Measurements from ENCODE around the gene LEMD3. TPM values are rescaled to one million over a fixed set of nuclear protein-coding genes. Genes with fewer than 3 reads are reported as not detected.
A peak's percentile ranks its signal among the peaks of the same experiment; 100 is the strongest.

LEMD3 gene
- polyA plus RNA-seq, 1 donor from 2014 or later = 41.0 TPM

GRCh38 chr12:65126482-65126881 is 42.9 kb upstream of the LEMD3 start:
- Histone ChIP-seq H4K20me1 (ENCODE audit: insufficient read depth) (no peaks in the 10 kb centered on the region), H3K36me3 (ENCODE audit: insufficient read depth, low read length) (no peaks in the 10 kb centered on the region), H3K9me3 (ENCODE audit: low read length) (no peaks in the 10 kb centered on the region), H2AFZ (ENCODE audit: low read depth, low read length) (no peak overlapping the region), H3K79me2 (replicated peaks; ENCODE audit: insufficient read depth, low read length) (no peaks in the 10 kb centered on the region), H3K27me3 (ENCODE audit: insufficient read depth, low read depth, low read length) (peaks cover 13% of the 10 kb centered on the region), H3F3A (ENCODE audit: insufficient read depth, low read length, poor library complexity, severe bottlenecking) (peaks cover 2% of the 10 kb centered on the region), H3K27ac (ENCODE audit: low read length) (peak overlapping the region; percentile 51), H3K4me3 (ENCODE audit: low read length) (peak overlapping the region; percentile 27), H3K9me2 (ENCODE audit: insufficient read depth, low read length) (no peaks in the 10 kb centered on the region), H3K4me2 (ENCODE audit: low read length) (peak overlapping the region; percentile 22), H3K9ac (ENCODE audit: low read length) (no peak overlapping the region)
- peak; percentile 92 for TF ChIP-seq POLR2AphosphoS5 (IDR thresholded peaks at IDR 0.05)
- peak; percentile 94 for TF ChIP-seq EP300 (conservative IDR thresholded peaks at IDR 0.05; ENCODE audit: poor library complexity, severe bottlenecking)
- TF ChIP-seq RAD21 (conservative IDR thresholded peaks at IDR 0.05) = no peak
- no peak for TF ChIP-seq EZH2 (IDR thresholded peaks at IDR 0.05; ENCODE audit: borderline replicate concordance, insufficient read depth, low read length, poor library complexity, severe bottlenecking)
- no peak for TF ChIP-seq TAF1 (IDR thresholded peaks at IDR 0.05; ENCODE audit: low read depth)
- TF ChIP-seq SMC3 (conservative IDR thresholded peaks at IDR 0.05; ENCODE audit: poor library complexity) = no peak
- TF ChIP-seq, protein P1, sequence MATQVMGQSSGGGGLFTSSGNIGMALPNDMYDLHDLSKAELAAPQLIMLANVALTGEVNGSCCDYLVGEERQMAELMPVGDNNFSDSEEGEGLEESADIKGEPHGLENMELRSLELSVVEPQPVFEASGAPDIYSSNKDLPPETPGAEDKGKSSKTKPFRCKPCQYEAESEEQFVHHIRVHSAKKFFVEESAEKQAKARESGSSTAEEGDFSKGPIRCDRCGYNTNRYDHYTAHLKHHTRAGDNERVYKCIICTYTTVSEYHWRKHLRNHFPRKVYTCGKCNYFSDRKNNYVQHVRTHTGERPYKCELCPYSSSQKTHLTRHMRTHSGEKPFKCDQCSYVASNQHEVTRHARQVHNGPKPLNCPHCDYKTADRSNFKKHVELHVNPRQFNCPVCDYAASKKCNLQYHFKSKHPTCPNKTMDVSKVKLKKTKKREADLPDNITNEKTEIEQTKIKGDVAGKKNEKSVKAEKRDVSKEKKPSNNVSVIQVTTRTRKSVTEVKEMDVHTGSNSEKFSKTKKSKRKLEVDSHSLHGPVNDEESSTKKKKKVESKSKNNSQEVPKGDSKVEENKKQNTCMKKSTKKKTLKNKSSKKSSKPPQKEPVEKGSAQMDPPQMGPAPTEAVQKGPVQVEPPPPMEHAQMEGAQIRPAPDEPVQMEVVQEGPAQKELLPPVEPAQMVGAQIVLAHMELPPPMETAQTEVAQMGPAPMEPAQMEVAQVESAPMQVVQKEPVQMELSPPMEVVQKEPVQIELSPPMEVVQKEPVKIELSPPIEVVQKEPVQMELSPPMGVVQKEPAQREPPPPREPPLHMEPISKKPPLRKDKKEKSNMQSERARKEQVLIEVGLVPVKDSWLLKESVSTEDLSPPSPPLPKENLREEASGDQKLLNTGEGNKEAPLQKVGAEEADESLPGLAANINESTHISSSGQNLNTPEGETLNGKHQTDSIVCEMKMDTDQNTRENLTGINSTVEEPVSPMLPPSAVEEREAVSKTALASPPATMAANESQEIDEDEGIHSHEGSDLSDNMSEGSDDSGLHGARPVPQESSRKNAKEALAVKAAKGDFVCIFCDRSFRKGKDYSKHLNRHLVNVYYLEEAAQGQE (IDR thresholded peaks at IDR 0.05; ENCODE audit: borderline replicate concordance) = peak; percentile 65
- TF ChIP-seq, protein P2, sequence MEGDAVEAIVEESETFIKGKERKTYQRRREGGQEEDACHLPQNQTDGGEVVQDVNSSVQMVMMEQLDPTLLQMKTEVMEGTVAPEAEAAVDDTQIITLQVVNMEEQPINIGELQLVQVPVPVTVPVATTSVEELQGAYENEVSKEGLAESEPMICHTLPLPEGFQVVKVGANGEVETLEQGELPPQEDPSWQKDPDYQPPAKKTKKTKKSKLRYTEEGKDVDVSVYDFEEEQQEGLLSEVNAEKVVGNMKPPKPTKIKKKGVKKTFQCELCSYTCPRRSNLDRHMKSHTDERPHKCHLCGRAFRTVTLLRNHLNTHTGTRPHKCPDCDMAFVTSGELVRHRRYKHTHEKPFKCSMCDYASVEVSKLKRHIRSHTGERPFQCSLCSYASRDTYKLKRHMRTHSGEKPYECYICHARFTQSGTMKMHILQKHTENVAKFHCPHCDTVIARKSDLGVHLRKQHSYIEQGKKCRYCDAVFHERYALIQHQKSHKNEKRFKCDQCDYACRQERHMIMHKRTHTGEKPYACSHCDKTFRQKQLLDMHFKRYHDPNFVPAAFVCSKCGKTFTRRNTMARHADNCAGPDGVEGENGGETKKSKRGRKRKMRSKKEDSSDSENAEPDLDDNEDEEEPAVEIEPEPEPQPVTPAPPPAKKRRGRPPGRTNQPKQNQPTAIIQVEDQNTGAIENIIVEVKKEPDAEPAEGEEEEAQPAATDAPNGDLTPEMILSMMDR (IDR thresholded peaks at IDR 0.05; ENCODE audit: poor library complexity, severe bottlenecking) = no peak

GRCh38 chr12:65133879-65134278 is 35.5 kb upstream of the LEMD3 start:
- Histone ChIP-seq H2AFZ (ENCODE audit: low read depth, low read length) (no peak overlapping the region), H3K4me3 (ENCODE audit: low read length) (no peak overlapping the region), H3K36me3 (ENCODE audit: insufficient read depth, low read length) (no peaks in the 10 kb centered on the region), H3K9me3 (ENCODE audit: low read length) (no peaks in the 10 kb centered on the region), H3K27ac (ENCODE audit: low read length) (no peak overlapping the region), H4K20me1 (ENCODE audit: insufficient read depth) (no peaks in the 10 kb centered on the region), H3F3A (ENCODE audit: insufficient read depth, low read length, poor library complexity, severe bottlenecking) (no peaks in the 10 kb centered on the region), H3K27me3 (ENCODE audit: insufficient read depth, low read depth, low read length) (no peaks in the 10 kb centered on the region), H3K9ac (ENCODE audit: low read length) (no peak overlapping the region), H3K9me2 (ENCODE audit: insufficient read depth, low read length) (no peaks in the 10 kb centered on the region), H3K79me2 (replicated peaks; ENCODE audit: insufficient read depth, low read length) (no peaks in the 10 kb centered on the region), H3K4me2 (ENCODE audit: low read length) (no peak overlapping the region)
- TF ChIP-seq, protein P2 (IDR thresholded peaks at IDR 0.05; ENCODE audit: poor library complexity, severe bottlenecking) = no peak
- no peak for TF ChIP-seq EZH2 (IDR thresholded peaks at IDR 0.05; ENCODE audit: borderline replicate concordance, insufficient read depth, low read length, poor library complexity, severe bottlenecking)
- TF ChIP-seq TAF1 (IDR thresholded peaks at IDR 0.05; ENCODE audit: low read depth) = no peak
- no peak for TF ChIP-seq SMC3 (conservative IDR thresholded peaks at IDR 0.05; ENCODE audit: poor library complexity)
- no peak for TF ChIP-seq RAD21 (conservative IDR thresholded peaks at IDR 0.05)
- TF ChIP-seq MXI1 (conservative IDR thresholded peaks at IDR 0.05; ENCODE audit: poor library complexity, severe bottlenecking) = no peak
- TF ChIP-seq, protein P1 (IDR thresholded peaks at IDR 0.05; ENCODE audit: borderline replicate concordance) = no peak
- no peak for TF ChIP-seq POLR2AphosphoS5 (IDR thresholded peaks at IDR 0.05)
- no peak for TF ChIP-seq EP300 (conservative IDR thresholded peaks at IDR 0.05; ENCODE audit: poor library complexity, severe bottlenecking)
